Activated naive CD4-positive, alpha-beta T cell treated with anti-CD3 and anti-CD28 coated beads, Interleukin-2, amount 50 U/mL, for 72 hours (primary cell): ENCODE results near the gene FBN1. TPM values are rescaled to one million over a fixed set of nuclear protein-coding genes. Genes with fewer than 3 reads are reported as not detected.

Experiments used
- ATAC-seq, 2 donors: fragments of 150-1000 bp; cut with Tn5 transposase; 2 replicates each; pipeline ENCODE4 v1.10.0; 2021; ENCODE audit warnings: mild to moderate bottlenecking in 2 of 2, moderate library complexity in 2 of 2
- DNase-seq, 2 donors: peaks; one replicate each; pipeline ENCODE4 v3.0.0; 2021 to 2022; ENCODE audit warnings: low spot score in 2 of 2
- H3K27ac Mint-ChIP-seq, 2 donors: one replicate each; pipeline ENCODE4 v1.8.0; 2022; ENCODE audit warnings: mild to moderate bottlenecking in 2 of 2, mixed read lengths in 2 of 2
- H3K36me3 Mint-ChIP-seq, 2 donors: one replicate each; pipeline ENCODE4 v1.8.0; 2022; ENCODE audit warnings: mixed read lengths in 2 of 2
- H3K9me3 Mint-ChIP-seq, 2 donors: one replicate each; pipeline ENCODE4 v1.8.0; 2022; ENCODE audit warnings: mixed read lengths in 2 of 2
- total RNA-seq, 2 donors: library from RNA; stranded (reverse); gene quantifications; one replicate each; pipeline ENCODE4 v1.2.3, GENCODE V29; 2022

The FBN1 gene
- total RNA-seq, 2 donors from 2014 or later: 0.52 to 1.4 TPM

DNA sequence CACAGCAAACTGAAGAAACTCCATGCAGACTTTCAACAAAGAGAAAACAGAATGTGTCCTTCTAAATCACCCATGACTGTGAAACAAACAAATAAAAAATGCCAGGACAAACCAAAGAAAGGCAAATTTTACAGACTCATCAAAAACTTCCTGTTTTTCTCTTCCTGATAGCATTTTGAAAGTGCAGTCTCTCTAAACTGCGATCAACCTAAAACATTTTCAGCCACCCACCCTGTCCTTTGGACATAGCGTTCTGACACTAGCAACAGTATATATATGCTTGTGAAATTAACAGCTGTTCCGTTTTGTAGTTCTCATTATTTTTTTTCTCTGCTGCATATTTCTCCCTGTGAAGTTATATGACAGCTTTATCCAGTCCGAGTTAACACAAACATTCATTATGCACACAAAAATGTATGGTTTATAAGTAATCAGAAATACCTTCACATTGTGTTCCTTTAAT is 151.7 kb downstream of the FBN1 start:
- Mint-ChIP-seq H3K36me3 (no peaks in the 10 kb centered on the region), H3K27ac (no peak overlapping the region), H3K9me3 (no peaks in the 10 kb centered on the region)
- no peak for ATAC-seq
- DNase-seq: no peak

DNA sequence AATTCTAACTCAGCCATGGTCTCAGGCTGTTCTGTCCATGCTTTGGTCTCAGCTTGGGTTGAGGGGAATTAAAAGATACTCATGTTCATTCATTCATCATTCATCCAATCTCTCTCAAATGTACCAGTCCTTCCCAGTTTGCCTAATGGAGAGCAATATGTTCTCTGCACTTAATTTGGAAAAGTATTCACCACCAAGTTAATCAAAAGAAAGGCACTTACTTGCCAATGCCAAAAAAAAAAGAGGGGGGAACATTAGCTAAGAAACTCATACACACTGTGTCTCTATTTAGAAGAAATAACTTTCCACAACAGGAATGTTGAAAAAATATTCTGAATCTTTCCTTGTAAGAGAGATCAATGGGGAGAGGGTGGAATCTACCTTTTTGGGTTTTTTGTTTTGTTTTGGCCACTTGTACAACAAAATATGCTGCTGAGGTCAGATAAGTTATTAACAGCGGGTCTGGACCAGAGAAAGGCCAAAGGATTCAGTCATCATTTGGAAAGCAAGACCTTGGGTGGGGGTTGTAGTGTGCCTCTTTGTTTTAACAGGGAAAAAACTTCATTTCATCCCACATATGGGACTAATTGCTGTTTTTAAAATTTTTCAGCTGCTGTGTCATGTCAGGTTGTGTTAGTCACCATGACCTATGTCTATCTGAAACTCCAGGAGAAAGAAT is 152.3 kb downstream of the FBN1 start:
- Mint-ChIP-seq H3K36me3 (no peaks in the 10 kb centered on the region), H3K27ac (no peak overlapping the region), H3K9me3 (no peaks in the 10 kb centered on the region)
- ATAC-seq (no peak), DNase-seq (no peak)

- Mint-ChIP-seq H3K36me3 (no peaks in the 10 kb centered on the region), H3K9me3 (no peaks in the 10 kb centered on the region), H3K27ac (no peak overlapping the region)
- DNase-seq (no peak), ATAC-seq (no peak)
These were observed 159.3 kb downstream of the FBN1 start for GRCh38 chr15:48486228-48486627.

- DNase-seq (no peak), ATAC-seq (no peak)
- no peaks in the 10 kb centered on the region for H3K9me3 Mint-ChIP-seq
- H3K27ac Mint-ChIP-seq: no peak overlapping the region
- H3K36me3 Mint-ChIP-seq: no peaks in the 10 kb centered on the region
These were observed 163.7 kb downstream of the FBN1 start for GRCh38 chr15:48481802-48482201.

GRCh38 chr15:48479751-48480150 is 165.8 kb downstream of the FBN1 start:
- DNase-seq: no peak
- no peaks in the 10 kb centered on the region for H3K9me3 Mint-ChIP-seq
- no peak for ATAC-seq
- no peaks in the 10 kb centered on the region for H3K36me3 Mint-ChIP-seq
- no peak overlapping the region for H3K27ac Mint-ChIP-seq

GRCh38 chr15:48478581-48478980 is 166.9 kb downstream of the FBN1 start:
- no peak for ATAC-seq
- DNase-seq: no peak
- H3K36me3 Mint-ChIP-seq: no peaks in the 10 kb centered on the region
- no peaks in the 10 kb centered on the region for H3K9me3 Mint-ChIP-seq
- H3K27ac Mint-ChIP-seq: no peak overlapping the region

- ATAC-seq (no peak), DNase-seq (no peak)
- Mint-ChIP-seq H3K36me3 (no peaks in the 10 kb centered on the region), H3K27ac (no peak overlapping the region), H3K9me3 (no peaks in the 10 kb centered on the region)
These were observed 167.6 kb downstream of the FBN1 start for GRCh38 chr15:48477795-48478360.

GRCh38 chr15:48475600-48476395 is 169.7 kb downstream of the FBN1 start:
- ATAC-seq (no peak), DNase-seq (no peak)
- H3K36me3 Mint-ChIP-seq: no peaks in the 10 kb centered on the region
- no peaks in the 10 kb centered on the region for H3K9me3 Mint-ChIP-seq
- H3K27ac Mint-ChIP-seq: no peak overlapping the region

- Mint-ChIP-seq H3K36me3 (no peaks in the 10 kb centered on the region), H3K27ac (no peak overlapping the region), H3K9me3 (no peaks in the 10 kb centered on the region)
- no peak for ATAC-seq
- no peak for DNase-seq
These were observed 171.8 kb downstream of the FBN1 start for GRCh38 chr15:48473667-48474066.

GRCh38 chr15:48472756-48473155 is 172.8 kb downstream of the FBN1 start:
- H3K27ac Mint-ChIP-seq: no peak overlapping the region
- DNase-seq: no peak
- H3K9me3 Mint-ChIP-seq: no peaks in the 10 kb centered on the region
- no peak for ATAC-seq
- no peaks in the 10 kb centered on the region for H3K36me3 Mint-ChIP-seq

DNA sequence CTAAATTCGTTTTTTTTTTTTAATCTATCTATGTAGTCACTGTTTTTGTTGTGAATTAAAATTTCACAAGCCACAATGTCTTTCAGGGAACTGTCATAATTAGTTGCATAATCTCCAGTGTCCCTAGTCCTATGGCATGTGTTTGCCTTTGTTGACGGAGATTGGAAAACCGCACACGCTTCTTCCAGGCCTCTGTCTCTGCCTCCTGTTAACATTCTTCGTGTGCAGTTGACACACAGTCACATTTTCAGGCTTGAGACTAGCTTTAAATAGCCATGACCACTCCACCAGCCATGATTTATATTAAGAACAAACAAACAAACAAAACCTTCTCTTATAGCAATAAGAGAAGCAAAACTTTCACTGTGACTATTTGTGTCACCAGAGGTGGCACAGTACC is 174.4 kb downstream of the FBN1 start:
- DNase-seq: no peak
- H3K36me3 Mint-ChIP-seq: no peaks in the 10 kb centered on the region
- H3K9me3 Mint-ChIP-seq: no peaks in the 10 kb centered on the region
- H3K27ac Mint-ChIP-seq: no peak overlapping the region
- no peak for ATAC-seq

- DNase-seq (no peak), ATAC-seq (no peak)
- H3K36me3 Mint-ChIP-seq: no peaks in the 10 kb centered on the region
- H3K27ac Mint-ChIP-seq: no peak overlapping the region
- no peaks in the 10 kb centered on the region for H3K9me3 Mint-ChIP-seq
These were observed 175.4 kb downstream of the FBN1 start for GRCh38 chr15:48470096-48470495.

GRCh38 chr15:48469681-48470080 is 175.8 kb downstream of the FBN1 start:
- H3K27ac Mint-ChIP-seq: peak overlapping the region in 1 of 2 donors; percentile 2
- no peak for DNase-seq
- ATAC-seq: no peak
- H3K36me3 Mint-ChIP-seq: no peaks in the 10 kb centered on the region
- H3K9me3 Mint-ChIP-seq: no peaks in the 10 kb centered on the region

DNA sequence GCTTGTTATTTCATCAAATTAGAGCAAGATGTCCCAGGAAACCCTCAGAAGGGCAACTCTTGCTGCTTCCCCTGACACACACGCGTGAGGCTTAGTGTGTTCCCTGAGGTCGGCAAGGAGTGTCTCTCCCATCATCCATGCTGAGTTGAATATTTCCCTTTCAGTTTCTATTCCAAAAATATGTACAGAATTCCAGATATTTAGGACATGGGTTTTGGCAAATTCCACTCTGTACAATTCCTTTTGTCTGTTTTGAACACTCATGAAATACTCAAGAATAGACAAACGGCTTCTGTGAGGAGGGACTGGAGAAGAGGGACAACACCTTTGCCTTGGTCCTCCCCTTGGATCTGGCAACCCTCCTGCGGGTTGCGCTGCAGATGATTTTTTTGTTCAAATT is 176.2 kb downstream of the FBN1 start:
- peak overlapping the region in 1 of 2 donors; percentile 2 for H3K27ac Mint-ChIP-seq
- no peaks in the 10 kb centered on the region for H3K9me3 Mint-ChIP-seq
- DNase-seq: no peak
- ATAC-seq: no peak
- H3K36me3 Mint-ChIP-seq: no peaks in the 10 kb centered on the region

DNA sequence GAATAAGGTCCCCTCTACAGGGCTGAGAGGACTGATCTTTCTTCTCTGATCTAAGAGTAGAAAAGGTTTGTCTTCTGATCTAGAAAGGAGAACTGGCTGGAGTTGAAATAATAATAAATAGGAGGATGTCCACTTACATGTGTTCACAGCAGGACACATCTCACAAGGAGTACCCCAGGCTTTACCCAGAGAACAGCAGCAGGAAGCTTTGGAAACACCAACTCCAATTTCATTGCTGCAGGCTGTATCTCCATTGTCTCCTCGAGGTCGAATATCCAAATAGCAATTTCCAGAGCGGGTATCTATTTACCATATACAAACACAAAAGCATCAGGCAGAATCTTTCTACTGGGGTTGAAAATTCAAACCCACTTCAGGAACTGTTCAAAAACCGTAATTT is 177.7 kb downstream of the FBN1 start:
- Mint-ChIP-seq H3K36me3 (no peaks in the 10 kb centered on the region), H3K27ac (no peak overlapping the region), H3K9me3 (no peaks in the 10 kb centered on the region)
- ATAC-seq (no peak), DNase-seq (no peak)

- Mint-ChIP-seq H3K36me3 (no peaks in the 10 kb centered on the region), H3K27ac (no peak overlapping the region), H3K9me3 (no peaks in the 10 kb centered on the region)
- DNase-seq: no peak
- ATAC-seq: no peak
These were observed 178.7 kb downstream of the FBN1 start for GRCh38 chr15:48466820-48467219.

- no peaks in the 10 kb centered on the region for H3K36me3 Mint-ChIP-seq
- DNase-seq (no peak), ATAC-seq (no peak)
- no peak overlapping the region for H3K27ac Mint-ChIP-seq
- no peaks in the 10 kb centered on the region for H3K9me3 Mint-ChIP-seq
These were observed 179.4 kb downstream of the FBN1 start for GRCh38 chr15:48466079-48466478.

GRCh38 chr15:48465410-48465809 is 180.1 kb downstream of the FBN1 start:
- no peak for ATAC-seq
- H3K9me3 Mint-ChIP-seq: no peaks in the 10 kb centered on the region

More at GRCh38 chr15:48465410-48465809, 180.1 kb downstream of the FBN1 start:
- H3K36me3 Mint-ChIP-seq: no peaks in the 10 kb centered on the region
- no peak for DNase-seq
- no peak overlapping the region for H3K27ac Mint-ChIP-seq
